Lung microvascular endothelial cell (primary cell): ENCODE results near the gene YIPF3. TPM values are rescaled to one million over a fixed set of nuclear protein-coding genes. Genes with fewer than 3 reads are reported as not detected.
"Not testable (repeated sequence)": the region's sequence is repeated elsewhere in the genome, so short reads cannot be mapped to it uniquely, and the experiment has no call there.

Experiments used
- DNase-seq, 2 donors: peaks; one replicate each; pipeline versions ENCODE4 v3.0.0 to v3.0.0-alpha.2; 2010; ENCODE audit warnings: low read depth in 2 of 2
- total RNA-seq: library from RNA; depleted of rRNA; stranded (reverse); fragments of >200 nt; gene quantifications from 2 replicates; pipeline ENCODE4 v1.2.1, GENCODE V29; 2014

YIPF3 gene
- total RNA-seq: 94.1 and 137 TPM in 2 replicates

DNA sequence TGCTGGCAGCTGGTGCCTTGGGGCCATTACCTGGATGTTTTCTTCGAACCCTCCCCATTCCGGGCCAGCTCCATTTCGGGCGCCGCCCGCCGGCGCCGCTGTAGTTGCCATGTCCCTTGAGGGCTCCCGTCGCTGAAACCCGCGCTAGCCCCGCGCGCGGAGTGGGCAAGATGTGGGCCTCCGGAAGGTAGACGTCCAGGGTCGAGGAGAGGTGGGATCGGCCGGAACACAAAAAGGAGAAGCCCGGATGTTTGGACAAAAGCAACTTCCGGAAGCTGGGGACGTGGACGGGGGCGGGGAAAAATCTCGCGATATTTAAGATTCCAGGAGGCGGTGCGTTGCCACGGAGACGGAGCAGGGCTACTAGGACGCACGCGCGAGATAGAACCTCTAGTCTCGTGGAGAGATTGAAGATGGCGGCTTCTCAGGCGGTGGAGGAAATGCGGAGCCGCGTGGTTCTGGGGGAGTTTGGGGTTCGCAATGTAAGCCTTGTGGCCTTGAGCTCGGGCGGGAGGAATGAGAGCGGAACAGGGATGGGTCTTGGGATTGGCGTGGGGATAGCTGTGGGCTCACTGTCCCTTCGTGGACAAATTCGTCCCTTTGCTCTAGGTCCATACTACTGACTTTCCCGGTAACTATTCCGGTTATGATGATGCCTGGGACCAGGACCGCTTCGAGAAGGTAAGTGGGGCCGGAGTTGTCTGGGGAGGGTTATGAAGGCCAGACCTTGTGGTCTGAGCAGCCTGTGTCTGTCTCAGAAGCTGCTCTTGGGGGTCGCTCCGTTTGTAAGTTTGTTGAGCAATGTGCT lies at the start of gene YIPF3, which contains the start of gene POLR1C:
Gene YIPF3 (minus strand): TSS at position 230 of the 808 bp plus-strand sequence. CDS start 119 bp downstream, at position 111.
Gene POLR1C (plus strand): TSS at position 393 of the 808 bp plus-strand sequence. CDS start 21 bp downstream, at position 414.
- peak; percentile 98 for DNase-seq

GRCh38 chr6:43559328-43559727 lies 42.6 kb upstream of the YIPF3 start:
- DNase-seq: no peak

DNA sequence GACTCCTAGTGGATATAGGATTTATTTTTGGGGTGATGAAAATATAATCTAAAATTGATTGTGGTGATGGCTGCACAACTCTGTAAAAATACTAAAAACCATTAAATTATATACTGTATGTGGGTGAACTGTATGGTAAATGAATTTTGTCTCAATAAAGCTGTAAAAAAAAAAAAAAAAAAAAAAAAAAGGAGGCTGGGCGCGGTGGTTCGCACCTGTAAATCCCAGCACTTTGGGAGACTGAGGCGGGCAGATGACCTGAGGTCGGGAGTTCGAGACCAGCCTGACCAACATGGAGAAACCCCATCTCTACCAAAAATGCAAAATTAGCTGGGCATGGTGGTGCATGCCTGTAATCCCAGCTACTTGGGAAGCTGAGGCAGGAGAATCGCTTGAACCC lies 40.9 kb upstream of the YIPF3 start:
- DNase-seq: not testable (repeated sequence)

DNA sequence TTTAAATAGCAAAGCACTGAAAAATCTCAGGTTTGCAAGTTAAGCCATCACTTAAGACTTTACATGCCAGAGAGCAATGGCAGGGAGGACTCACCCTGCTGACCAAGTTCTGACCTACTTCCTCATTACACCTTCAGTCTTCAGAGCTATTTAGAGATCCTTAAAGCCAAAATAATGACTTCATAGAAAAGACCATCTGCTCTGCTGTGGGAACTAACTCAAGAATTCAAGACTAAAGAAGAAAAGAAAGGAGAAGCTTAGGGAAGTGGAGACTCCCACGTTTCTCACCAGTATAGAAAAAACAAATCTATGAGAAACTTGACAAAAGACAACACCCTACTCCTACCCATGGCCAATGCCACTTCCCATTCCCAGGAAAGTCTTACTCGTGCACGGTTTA lies 30.5 kb upstream of the YIPF3 start:
- DNase-seq: no peak

DNA sequence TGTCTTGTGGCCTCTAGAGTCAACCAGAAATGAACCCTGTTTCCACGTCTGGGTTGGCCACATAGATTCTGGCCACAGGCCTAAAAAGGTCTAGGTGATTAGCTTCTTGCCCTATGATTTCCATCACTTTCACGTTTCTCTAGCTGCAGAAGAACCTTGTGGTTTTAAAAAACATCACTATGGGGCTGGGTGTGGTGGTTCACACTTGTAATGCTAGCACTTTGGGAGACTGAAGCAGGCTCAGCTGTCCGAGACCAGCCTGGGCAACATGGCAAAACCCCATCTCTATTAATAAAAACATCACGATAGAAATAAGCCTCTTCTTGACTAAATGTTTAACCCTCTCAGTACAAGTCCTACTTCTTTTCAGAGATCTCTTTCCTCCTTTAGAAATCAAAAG lies 27.7 kb upstream of the YIPF3 start:
- DNase-seq: no peak

GRCh38 chr6:43541774-43542471 lies 25.2 kb upstream of the YIPF3 start:
- DNase-seq: no peak

- DNase-seq: no peak
Measured at GRCh38 chr6:43540507-43540906, 23.8 kb upstream of the YIPF3 start.

GRCh38 chr6:43539409-43539808 lies 22.7 kb upstream of the YIPF3 start:
- DNase-seq: not testable (repeated sequence)

DNA sequence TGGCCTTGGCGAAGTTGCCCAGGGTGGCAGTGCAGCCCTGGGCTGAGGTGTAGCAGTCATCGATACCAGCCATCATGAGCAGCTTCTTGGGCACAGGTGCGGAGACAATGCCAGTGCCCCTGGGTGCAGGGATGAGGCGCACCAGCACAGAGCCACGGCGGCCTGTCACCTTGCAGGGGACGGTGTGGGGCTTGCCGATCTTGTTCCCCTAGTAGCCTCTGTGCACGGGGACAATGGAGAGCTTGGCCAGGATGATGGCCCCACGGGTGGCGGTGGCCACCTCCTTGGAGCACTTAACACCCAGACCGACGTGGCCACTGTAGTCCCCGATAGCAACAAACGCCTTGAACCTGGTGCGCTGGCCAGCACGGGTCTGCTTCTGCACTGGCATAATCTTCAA lies 22.3 kb upstream of the YIPF3 start:
- not testable (repeated sequence) for DNase-seq

- DNase-seq: no peak
Measured at GRCh38 chr6:43532201-43532600, 15.5 kb upstream of the YIPF3 start.

DNA sequence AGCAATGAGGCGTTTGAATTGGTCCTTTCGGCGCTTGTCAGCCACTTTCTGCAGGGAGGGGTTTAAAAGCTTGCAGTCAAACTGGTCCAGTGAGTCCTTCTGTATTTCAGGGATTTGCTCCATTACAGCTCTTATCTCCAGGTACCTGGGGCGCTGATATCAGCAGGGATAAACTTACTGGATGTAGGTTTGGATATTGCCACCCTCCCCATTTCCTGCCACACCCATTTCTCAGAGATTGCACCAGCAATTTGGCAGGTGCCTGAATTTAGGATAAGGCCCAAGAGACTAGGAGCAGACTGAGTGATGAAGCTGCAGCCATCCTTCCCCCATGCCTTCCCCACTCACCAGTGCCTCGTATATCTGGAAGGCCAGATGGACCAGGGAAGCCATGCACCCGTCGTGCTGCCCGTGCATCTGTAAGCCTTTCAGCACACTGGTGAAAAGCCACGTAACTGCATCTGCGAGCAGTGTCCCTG lies 7.8 kb upstream of the YIPF3 start:
- DNase-seq: no peak

DNA sequence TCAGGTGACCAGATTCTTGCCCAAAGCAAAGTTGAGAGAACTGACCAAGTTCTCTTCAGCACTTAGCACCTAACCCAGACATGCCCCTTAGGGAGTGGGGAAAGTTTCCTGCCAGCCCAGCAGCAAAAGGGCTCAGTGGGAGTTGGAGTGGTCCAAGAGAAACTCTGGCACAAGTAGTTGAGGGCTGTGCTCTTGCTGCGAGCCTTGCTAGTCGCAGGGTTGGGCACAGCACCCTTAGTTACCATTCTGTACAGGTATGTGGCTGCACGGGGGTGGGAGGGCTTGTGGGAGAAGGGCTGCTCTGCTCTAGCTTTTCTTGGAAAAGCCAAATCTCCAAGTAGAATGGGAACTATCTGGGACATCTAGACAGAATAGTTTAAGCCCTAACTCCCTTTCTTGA lies 6.6 kb upstream of the YIPF3 start:
- no peak for DNase-seq

- no peak for DNase-seq
Measured at GRCh38 chr6:43522547-43523261, 6.0 kb upstream of the YIPF3 start.

DNA sequence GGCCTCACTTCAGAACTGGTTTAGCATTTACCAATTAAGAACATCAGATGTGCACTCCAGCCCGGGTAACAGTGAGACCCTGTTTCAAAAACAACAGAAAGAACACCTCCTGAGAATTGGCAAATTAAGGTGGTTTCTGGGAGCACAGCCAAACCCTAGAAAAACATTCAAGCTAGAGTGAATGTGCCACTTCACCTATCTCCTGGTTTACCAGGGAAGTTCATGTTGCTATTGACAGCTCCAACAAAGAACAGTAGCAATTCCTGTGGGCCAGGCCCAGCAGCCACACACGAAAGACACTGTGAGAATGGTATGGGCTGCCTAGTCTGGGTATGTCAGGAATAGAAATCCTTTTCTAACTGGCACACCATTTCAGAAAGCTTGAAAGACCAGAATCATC lies 5.1 kb upstream of the YIPF3 start:
- DNase-seq: peak in 1 of 2 donors; percentile 67

DNA sequence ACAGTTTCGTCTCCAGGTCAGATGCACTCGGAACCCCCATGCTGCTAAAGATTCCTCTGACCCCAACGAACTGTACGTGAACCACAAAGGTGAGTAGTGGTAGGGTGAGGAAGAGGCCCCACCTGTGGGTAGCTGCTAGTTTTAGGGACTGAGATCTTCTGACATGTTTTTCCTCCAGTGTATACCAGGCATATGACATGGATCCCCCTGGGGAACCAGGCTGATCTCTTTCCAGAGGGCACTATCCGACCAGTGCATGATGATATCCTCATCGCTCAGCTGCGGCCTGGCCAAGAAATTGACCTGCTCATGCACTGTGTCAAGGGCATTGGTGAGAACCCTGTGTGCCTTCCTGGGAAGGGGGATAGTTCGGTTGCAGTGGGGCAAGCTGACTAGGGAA lies 3.4 kb upstream of the YIPF3 start:
- no peak for DNase-seq

DNA sequence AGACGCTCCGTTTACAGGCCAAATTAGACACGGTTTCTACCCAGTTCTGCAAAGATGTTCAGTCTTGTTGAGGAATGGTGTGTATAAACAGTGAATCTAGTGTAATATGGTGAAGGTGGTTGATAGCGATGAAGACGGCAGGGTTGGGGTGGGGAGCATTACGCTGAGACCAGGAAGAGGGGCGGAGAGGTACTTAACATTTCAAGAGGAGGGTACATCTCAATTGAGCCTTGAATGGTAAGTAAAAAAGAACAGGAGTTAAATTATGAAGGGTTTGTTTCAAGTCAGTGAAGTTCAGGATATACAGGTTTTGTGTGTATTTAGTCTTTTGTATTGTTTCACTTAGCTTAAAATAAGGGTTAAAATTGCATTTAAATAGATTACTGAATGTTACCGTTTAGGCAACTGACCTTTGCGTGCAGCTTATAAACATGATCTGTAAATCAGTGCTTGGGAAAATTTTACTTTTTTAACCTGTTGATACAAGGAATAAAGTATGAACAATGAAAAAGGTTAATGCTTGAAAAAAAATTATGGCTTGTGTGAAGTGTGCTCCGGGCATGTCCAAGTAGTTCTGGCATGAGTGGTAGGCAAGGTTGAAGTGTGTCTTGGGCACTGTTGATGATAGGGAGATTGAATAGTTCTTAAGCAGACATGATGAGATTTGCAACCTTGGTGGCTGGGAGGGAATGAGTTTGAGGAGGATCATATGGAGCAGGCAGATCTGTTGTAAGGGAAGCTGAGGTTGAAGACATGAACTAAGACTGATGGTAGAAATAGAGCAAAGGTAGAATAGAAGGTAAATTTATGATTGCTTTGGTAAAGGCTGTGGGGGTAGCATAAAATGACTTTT lies 1.0 kb upstream of the YIPF3 start:
- peak in 1 of 2 donors; percentile 14 for DNase-seq

DNA sequence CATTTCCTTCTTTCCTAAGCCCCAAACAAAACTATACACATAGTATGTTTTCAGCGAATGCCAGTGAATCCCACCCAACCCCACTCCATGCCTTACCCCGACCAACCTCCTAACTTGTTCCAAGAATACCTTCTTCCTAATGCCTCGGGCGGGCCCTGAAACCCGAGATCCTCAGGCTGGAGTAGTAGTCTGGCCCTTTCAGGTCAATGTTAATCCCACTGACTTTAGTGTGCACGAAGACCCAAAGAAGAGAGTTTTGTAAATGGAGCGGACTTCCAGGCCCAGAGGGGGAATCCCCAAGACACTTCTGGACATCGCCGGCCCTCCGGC lies 394 bp downstream of the YIPF3 start:
- no peak for DNase-seq

- peak in 1 of 2 donors; percentile 23 for DNase-seq
Measured at GRCh38 chr6:43515808-43516207, 918 bp downstream of the YIPF3 start.

DNA sequence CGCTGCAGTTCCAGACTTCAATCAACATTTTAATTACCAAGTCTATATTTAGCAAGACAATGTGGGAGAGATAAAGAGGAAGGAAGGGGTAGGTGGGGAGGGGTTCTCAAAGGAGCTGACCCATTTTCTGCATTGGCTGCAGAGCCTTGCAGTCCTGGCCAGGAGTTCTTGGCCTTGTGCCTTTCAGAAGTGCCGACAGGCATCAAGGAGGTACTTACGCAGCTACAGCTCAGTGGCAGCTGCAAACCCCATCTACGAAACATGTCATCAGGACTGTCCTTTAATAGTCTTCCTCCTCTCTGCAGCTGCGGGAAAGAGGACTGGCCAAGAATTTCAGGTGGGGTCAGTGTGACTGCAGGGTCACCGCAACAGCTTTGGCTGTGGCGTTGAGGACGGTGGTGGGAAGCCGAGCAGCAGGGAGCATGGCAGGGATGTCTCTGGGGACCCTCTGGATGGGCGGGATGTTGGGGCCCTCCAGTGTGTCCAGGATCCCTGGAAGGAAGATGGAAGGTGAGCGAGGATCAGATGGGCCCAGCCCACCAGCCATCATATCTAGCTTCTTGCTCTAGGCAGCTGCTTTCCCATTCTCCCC lies 4.8 kb downstream of the YIPF3 start:
- DNase-seq: no peak

DNA sequence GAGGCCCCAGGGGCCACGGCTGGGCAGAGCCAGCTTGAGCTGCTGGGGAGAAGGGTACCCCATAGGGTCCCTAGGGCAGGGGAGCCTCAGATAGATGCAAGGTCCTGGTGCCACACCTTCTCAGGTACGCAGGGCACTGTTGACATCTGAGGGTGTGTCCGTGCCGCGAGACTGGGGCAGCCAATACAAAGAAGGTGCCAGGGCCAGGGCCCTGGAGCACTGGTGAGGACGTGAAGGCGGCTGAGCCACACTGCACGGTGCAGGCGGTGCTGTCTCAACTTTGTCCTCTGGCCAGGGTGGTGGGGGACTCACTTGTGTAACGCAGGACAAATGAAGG lies 5.9 kb downstream of the YIPF3 start:
- DNase-seq: no peak
